Iris pigment epithelial cell (primary cell): ENCODE measurements around the gene S100A2.

Source experiments
- DNase-seq: peaks from one replicate; pipeline ENCODE4 v3.0.0-alpha.2; 2011; ENCODE audit warnings: low read depth

Gene S100A2

GRCh38 chr1:153545067-153546055 lies 20.3 kb downstream of the S100A2 start, which contains the start of gene S100A4:
S100A4 (minus strand) TSS chr1:153545806; CDS start chr1:153544794, 1,012 bp downstream.
- DNase-seq = peak; percentile 89

GRCh38 chr1:153544453-153545066 lies 21.1 kb downstream of the S100A2 start:
- no peak for DNase-seq

- no peak for DNase-seq
Measured at GRCh38 chr1:153543736-153544135, 21.9 kb downstream of the S100A2 start.

- DNase-seq = no peak
Measured at GRCh38 chr1:153542956-153543711, 22.5 kb downstream of the S100A2 start.

- no peak for DNase-seq
Measured at GRCh38 chr1:153541641-153542590, 23.7 kb downstream of the S100A2 start.

GRCh38 chr1:153540394-153541361 lies 25.0 kb downstream of the S100A2 start, which contains the start of gene S100A5:
S100A5 (minus strand) TSS chr1:153540934; CDS start chr1:153540191, 743 bp downstream.
- DNase-seq = no peak

- no peak for DNase-seq
Measured at GRCh38 chr1:153539395-153540093, 26.1 kb downstream of the S100A2 start.

- no peak for DNase-seq
Measured at GRCh38 chr1:153538315-153538821, 27.3 kb downstream of the S100A2 start.

GRCh38 chr1:153537376-153537730 lies 28.3 kb downstream of the S100A2 start:
- no peak for DNase-seq

GRCh38 chr1:153536671-153537375 lies 28.8 kb downstream of the S100A2 start:
- no peak for DNase-seq

- DNase-seq = peak; percentile 83
Measured at GRCh38 chr1:153536012-153536670, 29.5 kb downstream of the S100A2 start.

GRCh38 chr1:153535242-153536011 lies 30.2 kb downstream of the S100A2 start, which contains the start of gene S100A6:
S100A6 (minus strand) TSS chr1:153535991; CDS start chr1:153535339, 652 bp downstream.
- DNase-seq = peak; percentile 28

- DNase-seq = no peak
Measured at GRCh38 chr1:153534925-153535241, 30.8 kb downstream of the S100A2 start.

GRCh38 chr1:153534226-153534924 lies 31.3 kb downstream of the S100A2 start:
- peak; percentile 43 for DNase-seq

GRCh38 chr1:153533689-153534201 lies 31.9 kb downstream of the S100A2 start:
- DNase-seq = peak; percentile 92
